Suppressor macrophage (primary cell): ENCODE measurements around the gene EDARADD.
"Not testable (repeated sequence)": the region's sequence is repeated elsewhere in the genome, so short reads cannot be mapped to it uniquely, and the experiment has no call there.

ENCODE experiments used
- DNase-seq, 4 experiments: peaks; one replicate each; pipeline ENCODE4 v3.0.0-alpha.2; 2020 to 2022

The EDARADD gene

GRCh38 chr1:236438614-236439013, 44.5 kb downstream of the EDARADD start:
- no peak for DNase-seq

GRCh38 chr1:236440373-236440772, 46.3 kb downstream of the EDARADD start:
- DNase-seq, result no peak

- no peak for DNase-seq
These were observed 56.7 kb downstream of the EDARADD start for GRCh38 chr1:236450779-236451178.

GRCh38 chr1:236451796-236452373, 57.8 kb downstream of the EDARADD start:
- peak; percentile 37 to 77 (median 65) for DNase-seq

- peak; percentile 14 to 73 (median 52) for DNase-seq
These were observed 61.2 kb downstream of the EDARADD start for GRCh38 chr1:236455243-236455642.

GRCh38 chr1:236457775-236458174, 63.7 kb downstream of the EDARADD start:
- DNase-seq, result no peak

- no peak for DNase-seq
These were observed 64.9 kb downstream of the EDARADD start for GRCh38 chr1:236458996-236459395.

GRCh38 chr1:236460103-236460502, 66.0 kb downstream of the EDARADD start:
- no peak for DNase-seq

GRCh38 chr1:236464197-236464596, 70.1 kb downstream of the EDARADD start:
- DNase-seq, result not testable (repeated sequence)

GRCh38 chr1:236465231-236465958, 71.3 kb downstream of the EDARADD start:
- DNase-seq, result no peak

- no peak for DNase-seq
These were observed 71.8 kb downstream of the EDARADD start for GRCh38 chr1:236465959-236466303.

- no peak for DNase-seq
These were observed 73.2 kb downstream of the EDARADD start for GRCh38 chr1:236467327-236467641.

GRCh38 chr1:236468625-236469024, 74.5 kb downstream of the EDARADD start:
- no peak for DNase-seq

- no peak for DNase-seq
These were observed 75.4 kb downstream of the EDARADD start for GRCh38 chr1:236469466-236469865.

- no peak for DNase-seq
These were observed 77.0 kb downstream of the EDARADD start for GRCh38 chr1:236471096-236471495.

- DNase-seq, result no peak
These were observed 77.6 kb downstream of the EDARADD start for GRCh38 chr1:236471653-236472052.

GRCh38 chr1:236472850-236473788, 79.0 kb downstream of the EDARADD start:
- no peak for DNase-seq

GRCh38 chr1:236476019-236476418, 81.9 kb downstream of the EDARADD start:
- DNase-seq, result no peak

GRCh38 chr1:236480758-236481436, 86.8 kb downstream of the EDARADD start:
- DNase-seq, result no peak

GRCh38 chr1:236484310-236484971, 90.4 kb downstream of the EDARADD start:
- DNase-seq, result no peak

GRCh38 chr1:236486356-236487002, 92.4 kb downstream of the EDARADD start:
- DNase-seq, result no peak

- DNase-seq, result not testable (repeated sequence)
These were observed 95.1 kb downstream of the EDARADD start for GRCh38 chr1:236489161-236489560.
